ENCODE measurements around the gene MAD1L1.

DNA sequence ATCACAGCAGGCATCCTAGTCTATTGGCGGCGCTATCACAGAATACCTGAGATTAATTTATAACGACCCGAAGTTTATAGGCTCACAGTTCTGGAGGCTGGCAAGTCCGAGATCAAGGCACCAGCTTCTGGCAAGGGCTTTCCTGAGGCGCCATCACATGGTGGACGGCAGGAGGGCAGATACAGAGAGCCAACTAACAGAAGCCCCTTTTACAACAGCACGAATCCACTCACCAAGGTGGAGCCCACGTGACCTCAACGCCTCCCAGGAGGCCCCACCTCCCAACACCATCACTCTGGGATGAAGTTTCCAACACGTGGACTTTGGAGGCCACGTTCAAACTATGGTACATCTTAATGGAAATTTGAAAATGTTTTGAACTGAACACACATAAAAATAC, 307.4 kb downstream of the MAD1L1 start:
- TF ChIP-seq EZH2 (IDR thresholded peaks at IDR 0.05; ENCODE audit: insufficient read depth, poor library complexity, severe bottlenecking) (no peak), EZH2phosphoT487 (IDR thresholded peaks at IDR 0.05; ENCODE audit: insufficient read depth, low read depth) (no peak)
